Embryonic facial prominence (tissue), 1 donor: ENCODE data around the gene APC.
"Not testable (repeated sequence)": the region's sequence is repeated elsewhere in the genome, so short reads cannot be mapped to it uniquely, and the experiment has no call there.

Experiments used
- DNase-seq: peaks from one replicate; pipeline ENCODE4 v3.0.0-alpha.2; 2016; ENCODE audit errors: extremely low spot score

APC gene

GRCh38 chr5:112716895-112717294 is 20.8 kb upstream of the APC start:
- DNase-seq = not testable (repeated sequence)

GRCh38 chr5:112717506-112718082 is 20.1 kb upstream of the APC start:
- DNase-seq = no peak

GRCh38 chr5:112718344-112718743 is 19.3 kb upstream of the APC start:
- DNase-seq = no peak

GRCh38 chr5:112720576-112720975 is 17.1 kb upstream of the APC start:
- DNase-seq = no peak

- DNase-seq = no peak
Measured at GRCh38 chr5:112724901-112725300, 12.8 kb upstream of the APC start.

GRCh38 chr5:112729630-112730029 is 8.1 kb upstream of the APC start:
- DNase-seq = no peak

GRCh38 chr5:112732131-112732530 is 5.6 kb upstream of the APC start:
- no peak for DNase-seq

- DNase-seq = no peak
Measured at GRCh38 chr5:112733586-112733985, 4.1 kb upstream of the APC start.

GRCh38 chr5:112734597-112734996 is 3.1 kb upstream of the APC start:
- no peak for DNase-seq

- DNase-seq = no peak
Measured at GRCh38 chr5:112735702-112736101, 2.0 kb upstream of the APC start.

- DNase-seq = no peak
Measured at GRCh38 chr5:112737070-112737462, 619 bp upstream of the APC start.

- DNase-seq = peak; percentile 32
Measured at GRCh38 chr5:112738191-112738560, 491 bp downstream of the APC start.

GRCh38 chr5:112742424-112742823 is 4.7 kb downstream of the APC start:
- no peak for DNase-seq

GRCh38 chr5:112743631-112744030 is 5.9 kb downstream of the APC start:
- no peak for DNase-seq

- no peak for DNase-seq
Measured at GRCh38 chr5:112752335-112752734, 14.7 kb downstream of the APC start.

- DNase-seq = no peak
Measured at GRCh38 chr5:112755703-112756102, 18.0 kb downstream of the APC start.

- peak; percentile 65 for DNase-seq
Measured at GRCh38 chr5:112757468-112758208, 20.0 kb downstream of the APC start.

GRCh38 chr5:112758676-112759075 is 21.0 kb downstream of the APC start:
- DNase-seq = no peak

- no peak for DNase-seq
Measured at GRCh38 chr5:112762113-112762810, 24.6 kb downstream of the APC start.

- no peak for DNase-seq
Measured at GRCh38 chr5:112763165-112763564, 25.5 kb downstream of the APC start.

- no peak for DNase-seq
Measured at GRCh38 chr5:112772124-112772523, 34.4 kb downstream of the APC start.

GRCh38 chr5:112776301-112776856 is 38.7 kb downstream of the APC start:
- no peak for DNase-seq

GRCh38 chr5:112779531-112779930 is 41.8 kb downstream of the APC start:
- no peak for DNase-seq
